ENCODE data around the gene BRD4.

The BRD4 gene

GRCh38 chr19:15289673-15290072 is 42.7 kb downstream of the BRD4 start:
- DNase-seq (ENCODE audit: low read depth) = no peak

DNA sequence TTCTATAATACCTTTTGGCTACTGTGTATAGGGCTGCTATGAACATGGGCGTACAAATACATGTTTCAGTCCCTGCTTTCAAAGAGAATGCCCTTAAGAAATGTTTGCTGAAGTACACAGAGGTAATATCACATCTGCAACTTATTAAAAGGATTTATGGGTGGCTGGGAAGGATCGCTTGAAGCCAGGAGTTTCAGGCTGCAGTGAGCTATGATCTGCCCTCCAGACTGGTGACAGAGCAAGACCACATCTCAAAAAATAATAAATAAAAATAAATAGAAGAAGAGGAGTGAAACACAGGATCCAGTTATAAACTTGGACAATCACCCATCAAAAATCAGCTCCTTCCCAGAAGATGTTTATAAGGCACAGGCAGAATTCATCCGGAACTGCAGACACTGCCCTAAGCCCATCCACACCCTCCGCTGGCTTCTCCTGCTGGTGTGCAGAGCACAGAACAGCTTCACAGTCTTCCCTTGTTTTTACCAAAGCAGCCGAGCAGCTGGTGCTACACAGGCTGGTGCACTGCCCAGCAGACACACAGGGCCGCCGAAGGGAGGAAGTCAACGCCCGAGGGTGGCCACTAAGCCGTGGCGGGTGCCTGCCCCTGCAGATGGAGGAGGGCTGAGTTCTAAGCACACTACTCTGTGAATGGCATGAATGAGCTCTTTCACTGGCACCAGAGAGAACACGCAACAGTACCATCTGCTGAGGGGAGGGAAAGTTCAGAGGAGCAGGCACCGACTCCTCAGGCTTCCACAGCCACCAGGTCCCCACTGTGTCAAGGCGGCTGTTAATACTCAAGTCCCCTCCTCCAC is 44.0 kb downstream of the BRD4 start:
- DNase-seq (ENCODE audit: low read depth) = no peak

GRCh38 chr19:15287496-15287895 is 44.8 kb downstream of the BRD4 start:
- DNase-seq (ENCODE audit: low read depth) = no peak

- DNase-seq (ENCODE audit: low read depth) = no peak
These were observed 45.5 kb downstream of the BRD4 start for GRCh38 chr19:15286688-15287365.

GRCh38 chr19:15285896-15286591 is 46.3 kb downstream of the BRD4 start:
- no peak for DNase-seq (ENCODE audit: low read depth)

DNA sequence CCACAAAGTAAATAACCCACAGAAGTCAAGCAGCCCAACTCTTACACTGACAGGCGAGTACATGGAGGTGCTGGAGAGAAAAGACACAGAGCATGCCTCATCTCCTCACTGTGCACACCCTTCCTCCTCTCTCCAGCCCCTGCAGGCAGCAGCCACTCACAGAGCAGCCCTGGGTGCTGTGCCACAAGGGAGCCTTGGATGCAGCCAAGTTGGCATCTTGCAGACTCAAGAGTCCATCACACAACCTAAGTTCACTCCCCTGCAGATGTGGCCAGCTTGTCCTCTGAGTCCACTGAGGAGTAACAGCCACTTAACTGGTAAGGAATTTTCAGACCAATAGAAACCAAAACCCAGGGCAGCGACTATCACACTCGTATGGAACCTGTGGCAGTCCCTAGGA is 47.4 kb downstream of the BRD4 start:
- DNase-seq (ENCODE audit: low read depth) = no peak

- DNase-seq (ENCODE audit: low read depth) = no peak
These were observed 48.2 kb downstream of the BRD4 start for GRCh38 chr19:15284091-15284490.

GRCh38 chr19:15283141-15283883 is 49.0 kb downstream of the BRD4 start:
- DNase-seq (ENCODE audit: low read depth) = no peak

DNA sequence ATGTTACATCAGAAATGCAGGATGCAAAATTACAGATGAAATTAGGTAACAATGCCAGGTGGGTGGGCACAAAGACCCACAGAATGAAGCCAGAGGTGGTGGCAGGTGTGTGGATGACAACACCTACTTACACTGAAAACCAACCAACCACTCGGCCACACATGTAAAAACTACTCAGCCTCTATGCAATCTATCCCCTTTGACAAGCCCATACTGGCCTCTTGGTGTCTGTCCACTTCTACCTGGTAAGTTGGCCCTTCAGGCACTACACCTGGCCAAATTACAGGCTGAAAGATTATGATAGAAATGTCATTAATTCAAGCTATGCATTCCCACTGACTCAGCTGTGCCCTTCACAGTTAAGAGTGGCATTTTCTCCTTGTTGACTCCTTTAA is 50.0 kb downstream of the BRD4 start:
- DNase-seq (ENCODE audit: low read depth) = no peak

- no peak for DNase-seq (ENCODE audit: low read depth)
These were observed 51.2 kb downstream of the BRD4 start for GRCh38 chr19:15280915-15281683.

DNA sequence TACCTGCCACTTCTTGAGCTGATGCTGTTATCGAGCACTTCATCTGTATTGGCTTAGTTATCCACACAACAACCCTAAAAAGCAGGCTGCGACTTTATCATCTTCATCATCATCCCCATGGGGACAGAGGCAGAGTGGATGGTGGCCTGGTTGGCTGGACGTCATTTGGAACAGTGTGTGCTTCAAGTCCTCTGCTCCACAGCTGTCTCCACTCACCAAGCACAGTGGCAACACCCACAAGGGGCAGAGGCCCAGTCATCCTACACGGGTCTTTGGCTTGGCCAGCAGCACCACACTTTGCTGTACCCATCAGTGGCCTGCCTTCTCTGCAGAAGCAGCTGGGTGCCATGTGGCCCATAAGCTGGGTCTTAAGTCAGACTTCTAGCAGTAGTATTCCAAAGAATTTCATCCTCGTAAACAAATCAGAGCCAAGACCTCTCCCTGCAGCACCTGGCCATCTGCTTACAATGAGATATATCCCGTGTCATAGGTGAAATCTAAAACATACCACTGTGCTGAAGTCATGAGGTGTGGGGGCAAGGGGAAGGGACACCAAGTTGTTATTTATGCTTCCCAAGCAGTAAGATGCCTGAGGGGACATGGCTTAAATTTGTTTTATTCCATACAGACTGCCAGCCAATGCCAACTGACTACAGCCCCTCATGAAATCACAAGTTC is 52.2 kb downstream of the BRD4 start:
- DNase-seq (ENCODE audit: low read depth) = no peak

GRCh38 chr19:15279326-15279904 is 52.9 kb downstream of the BRD4 start:
- DNase-seq (ENCODE audit: low read depth) = no peak

GRCh38 chr19:15276620-15277215 is 55.6 kb downstream of the BRD4 start:
- no peak for DNase-seq (ENCODE audit: low read depth)

GRCh38 chr19:15274477-15274876 is 57.9 kb downstream of the BRD4 start:
- DNase-seq (ENCODE audit: low read depth) = no peak

GRCh38 chr19:15269806-15270205 is 62.5 kb downstream of the BRD4 start:
- no peak for DNase-seq (ENCODE audit: low read depth)

- no peak for DNase-seq (ENCODE audit: low read depth)
These were observed 63.4 kb downstream of the BRD4 start for GRCh38 chr19:15268928-15269253.

- DNase-seq (ENCODE audit: low read depth) = no peak
These were observed 64.0 kb downstream of the BRD4 start for GRCh38 chr19:15268192-15268927.

GRCh38 chr19:15266683-15267082 is 65.7 kb downstream of the BRD4 start:
- no peak for DNase-seq (ENCODE audit: low read depth)

DNA sequence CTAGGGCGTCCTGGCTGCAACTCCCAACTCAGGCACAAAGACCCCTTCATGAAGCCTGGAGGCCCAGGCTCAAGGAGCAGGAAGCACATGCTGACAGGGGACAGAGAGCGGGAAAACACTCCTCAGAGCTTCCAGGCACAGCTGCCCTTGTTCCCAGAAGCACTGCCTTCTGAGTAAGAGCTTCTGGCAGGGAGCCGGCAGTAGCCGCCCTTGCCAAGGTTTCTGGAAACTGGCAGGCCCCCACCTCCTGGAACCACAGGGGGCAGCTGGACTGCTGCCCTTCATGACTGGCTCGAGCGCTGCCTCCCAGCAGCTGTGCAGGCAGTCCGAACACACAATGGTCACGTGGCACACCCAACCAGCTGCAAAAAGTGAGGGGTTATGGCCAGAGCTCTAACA is 66.5 kb downstream of the BRD4 start:
- DNase-seq (ENCODE audit: low read depth) = no peak
